ENCODE results near the gene OR11L1. TPM values are rescaled to one million over a fixed set of nuclear protein-coding genes. Genes with fewer than 3 reads are reported as not detected.

OR11L1 gene
- total and polyA plus RNA-seq, 2 donors (not counting 1 experiment from before 2014, with no cell fraction given): not detected

DNA sequence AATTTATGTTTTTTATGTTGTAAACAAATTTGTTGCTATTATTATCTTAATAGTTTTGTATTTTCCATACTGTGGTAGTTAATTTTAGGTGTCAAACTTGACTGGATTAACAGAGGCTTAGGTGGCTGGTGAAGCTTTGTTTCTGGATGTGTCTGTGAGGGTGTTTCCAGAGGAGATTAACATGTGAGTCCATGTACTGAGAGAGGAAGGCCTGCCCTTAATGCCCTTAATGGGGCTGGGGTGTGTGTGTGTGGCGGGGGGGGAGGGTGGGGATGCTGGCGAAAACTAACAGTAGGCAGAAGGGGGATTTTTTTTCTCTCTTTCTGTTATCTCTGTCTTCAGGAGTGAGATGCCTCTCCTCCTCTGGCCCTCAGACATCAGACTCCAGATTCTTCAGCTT is 19.6 kb downstream of the OR11L1 start:
- H3K36me3 ChIP-seq (ENCODE audit: control insufficient read depth, insufficient read depth, low read length): no peaks in the 10 kb centered on the region
- DNase-seq (ENCODE audit: low read depth in 2 of 2): no peak
- no peaks in the 10 kb centered on the region for H3K79me2 ChIP-seq (ENCODE audit: control insufficient read depth, insufficient read depth, low read length)
- no peaks in the 10 kb centered on the region for H3K4me1 ChIP-seq (ENCODE audit: control insufficient read depth, extremely low read depth, insufficient read depth, low read length)
- TF ChIP-seq CTCF (conservative IDR thresholded peaks at IDR 0.05 in 1 of 2, IDR thresholded peaks at IDR 0.05 in 1 of 2; ENCODE audit: low read depth in 1 of 2, low read length in 2 of 2): no peak
- TF ChIP-seq EZH2 (IDR thresholded peaks at IDR 0.05; ENCODE audit: low read length, missing control alignments): no peak
- no peak overlapping the region for H3K27ac ChIP-seq (ENCODE audit: insufficient read depth, low read length)
- no peak overlapping the region for H2AFZ ChIP-seq (ENCODE audit: low read length)
- H3K4me3 ChIP-seq (replicated peaks in 1 of 4; ENCODE audit: control extremely low read depth in 1 of 4, insufficient read depth in 1 of 4, low read depth in 3 of 4, low read length in 4 of 4): no peak overlapping the region
- no peak overlapping the region for H3K4me2 ChIP-seq (ENCODE audit: extremely low read depth, insufficient read depth, low read length)
- no peaks in the 10 kb centered on the region for H4K20me1 ChIP-seq (ENCODE audit: control insufficient read depth, extremely low read depth, insufficient read depth, low read length)
- no peak overlapping the region for H3K9ac ChIP-seq (ENCODE audit: insufficient read depth, low read length)
- no peaks in the 10 kb centered on the region for H3K27me3 ChIP-seq (ENCODE audit: control insufficient read depth, insufficient read depth, low read length)
- H3K9me3 ChIP-seq (ENCODE audit: control insufficient read depth, insufficient read depth, low read depth, low read length): no peaks in the 10 kb centered on the region

DNA sequence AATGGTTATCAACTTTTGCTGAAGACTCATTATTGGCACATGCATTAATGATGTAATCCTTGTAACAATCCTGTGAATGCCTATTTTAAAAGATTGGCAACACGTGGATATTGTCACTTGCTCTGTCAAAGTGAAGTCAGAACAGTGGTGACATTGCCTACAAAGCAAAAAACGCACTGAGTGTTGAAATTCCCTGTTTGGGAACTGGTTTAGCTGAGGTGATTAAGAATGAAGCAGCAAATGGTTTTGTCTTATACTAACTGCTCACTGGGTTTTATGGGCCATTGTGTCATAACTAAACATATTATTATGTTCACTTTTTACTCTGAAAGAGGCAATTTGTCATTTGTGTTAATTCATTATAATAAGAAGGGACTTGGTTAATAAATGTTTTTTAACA is 29.1 kb downstream of the OR11L1 start:
- H3K27ac ChIP-seq (ENCODE audit: insufficient read depth, low read length): no peak overlapping the region
- no peaks in the 10 kb centered on the region for H3K4me1 ChIP-seq (ENCODE audit: control insufficient read depth, extremely low read depth, insufficient read depth, low read length)
- H3K79me2 ChIP-seq (ENCODE audit: control insufficient read depth, insufficient read depth, low read length): no peaks in the 10 kb centered on the region
- H3K27me3 ChIP-seq (ENCODE audit: control insufficient read depth, insufficient read depth, low read length): no peaks in the 10 kb centered on the region
- H3K36me3 ChIP-seq (ENCODE audit: control insufficient read depth, insufficient read depth, low read length): no peaks in the 10 kb centered on the region
- H3K4me2 ChIP-seq (ENCODE audit: extremely low read depth, insufficient read depth, low read length): no peak overlapping the region
- no peaks in the 10 kb centered on the region for H4K20me1 ChIP-seq (ENCODE audit: control insufficient read depth, extremely low read depth, insufficient read depth, low read length)
- H3K9ac ChIP-seq (ENCODE audit: insufficient read depth, low read length): no peak overlapping the region
- no peak overlapping the region for H2AFZ ChIP-seq (ENCODE audit: low read length)
- TF ChIP-seq EZH2 (IDR thresholded peaks at IDR 0.05; ENCODE audit: low read length, missing control alignments) (no peak), CTCF (conservative IDR thresholded peaks at IDR 0.05 in 1 of 2, IDR thresholded peaks at IDR 0.05 in 1 of 2; ENCODE audit: low read depth in 1 of 2, low read length in 2 of 2) (no peak)
- no peaks in the 10 kb centered on the region for H3K9me3 ChIP-seq (ENCODE audit: control insufficient read depth, insufficient read depth, low read depth, low read length)
- DNase-seq (ENCODE audit: low read depth in 2 of 2): no peak
- no peak overlapping the region for H3K4me3 ChIP-seq (replicated peaks in 1 of 4; ENCODE audit: control extremely low read depth in 1 of 4, insufficient read depth in 1 of 4, low read depth in 3 of 4, low read length in 4 of 4)

DNA sequence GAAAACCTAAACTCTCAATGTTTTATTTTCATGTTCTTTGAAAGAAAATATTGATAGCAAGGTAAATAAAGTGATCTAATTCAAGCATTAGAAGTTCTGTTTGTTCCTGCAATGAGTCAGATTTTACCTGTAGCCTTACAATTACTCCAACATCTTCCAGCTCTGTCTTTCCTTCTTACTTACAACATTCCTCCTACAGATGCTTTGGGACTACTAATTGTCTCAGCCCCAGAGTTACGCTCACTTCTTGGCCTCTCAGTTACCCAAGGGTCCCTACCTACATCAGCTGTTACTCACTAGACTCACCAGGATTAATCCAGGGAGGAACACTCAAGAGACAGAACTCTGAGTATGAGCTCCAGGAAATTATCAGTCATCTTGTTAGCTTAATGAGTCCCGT is 44.2 kb downstream of the OR11L1 start:
- no peak for DNase-seq (ENCODE audit: low read depth in 2 of 2)
- H3K27me3 ChIP-seq (ENCODE audit: control insufficient read depth, insufficient read depth, low read length): no peaks in the 10 kb centered on the region
- no peaks in the 10 kb centered on the region for H3K9me3 ChIP-seq (ENCODE audit: control insufficient read depth, insufficient read depth, low read depth, low read length)
- H3K9ac ChIP-seq (ENCODE audit: insufficient read depth, low read length): no peak overlapping the region
- H3K4me2 ChIP-seq (ENCODE audit: extremely low read depth, insufficient read depth, low read length): no peak overlapping the region
- no peak overlapping the region for H2AFZ ChIP-seq (ENCODE audit: low read length)
- H3K27ac ChIP-seq (ENCODE audit: insufficient read depth, low read length): no peak overlapping the region
- no peaks in the 10 kb centered on the region for H4K20me1 ChIP-seq (ENCODE audit: control insufficient read depth, extremely low read depth, insufficient read depth, low read length)
- H3K36me3 ChIP-seq (ENCODE audit: control insufficient read depth, insufficient read depth, low read length): no peaks in the 10 kb centered on the region
- H3K4me3 ChIP-seq (replicated peaks in 1 of 4; ENCODE audit: control extremely low read depth in 1 of 4, insufficient read depth in 1 of 4, low read depth in 3 of 4, low read length in 4 of 4): no peak overlapping the region
- no peak for TF ChIP-seq EZH2 (IDR thresholded peaks at IDR 0.05; ENCODE audit: low read length, missing control alignments)
- no peak for TF ChIP-seq CTCF (conservative IDR thresholded peaks at IDR 0.05 in 1 of 2, IDR thresholded peaks at IDR 0.05 in 1 of 2; ENCODE audit: low read depth in 1 of 2, low read length in 2 of 2)
- no peaks in the 10 kb centered on the region for H3K79me2 ChIP-seq (ENCODE audit: control insufficient read depth, insufficient read depth, low read length)
- H3K4me1 ChIP-seq (ENCODE audit: control insufficient read depth, extremely low read depth, insufficient read depth, low read length): no peaks in the 10 kb centered on the region

Other genes with a start within 250 kb of the OR11L1 start
- gene OR2G3, start 236.3 kb downstream of the OR11L1 start, total RNA-seq: not detected in 2 replicates
- gene OR2G3, start 236.3 kb downstream of the OR11L1 start, polyA plus RNA-seq: not detected in 2 replicates
- gene OR13G1, start 162.2 kb downstream of the OR11L1 start, total RNA-seq: not detected in 2 replicates
- gene OR13G1, start 162.2 kb downstream of the OR11L1 start, polyA plus RNA-seq: not detected in 2 replicates
- gene OR6F1, start 125.2 kb downstream of the OR11L1 start, total RNA-seq: not detected in 2 replicates
- not detected in 2 replicates for gene OR6F1, start 125.2 kb downstream of the OR11L1 start, polyA plus RNA-seq
- not detected in 2 replicates for gene OR14K1, start 103.3 kb downstream of the OR11L1 start, total RNA-seq
- gene OR14K1, start 103.3 kb downstream of the OR11L1 start, polyA plus RNA-seq: not detected in 2 replicates
- not detected in 2 replicates for gene OR14A2, start 93.8 kb downstream of the OR11L1 start, total RNA-seq
- not detected in 2 replicates for gene OR14A2, start 93.8 kb downstream of the OR11L1 start, polyA plus RNA-seq
- gene OR1C1, start 81.3 kb downstream of the OR11L1 start, total RNA-seq: not detected in 2 replicates
- not detected in 2 replicates for gene OR1C1, start 81.3 kb downstream of the OR11L1 start, polyA plus RNA-seq
- not detected in 2 replicates for gene OR14A16, start 17.8 kb downstream of the OR11L1 start, total RNA-seq
- gene OR14A16, start 17.8 kb downstream of the OR11L1 start, polyA plus RNA-seq: not detected in 2 replicates
- under 0.01 and 0.50 TPM in 2 replicates for gene TRIM58, start 15.3 kb upstream of the OR11L1 start, total RNA-seq
- gene TRIM58, start 15.3 kb upstream of the OR11L1 start, polyA plus RNA-seq: 0.47 and 3.5 TPM in 2 replicates
- not detected in 2 replicates for gene OR2W3, start 53.7 kb upstream of the OR11L1 start, total RNA-seq
- gene OR2W3, start 53.7 kb upstream of the OR11L1 start, polyA plus RNA-seq: 0.42 and 3.2 TPM in 2 replicates
- not detected in 2 replicates for gene OR2T8, start 78.4 kb upstream of the OR11L1 start, total RNA-seq
- gene OR2T8, start 78.4 kb upstream of the OR11L1 start, polyA plus RNA-seq: 0.09 TPM in 1 of 2 replicates, not detected in the other
- gene OR2AJ1, start 83.0 kb upstream of the OR11L1 start, total RNA-seq: not detected in 2 replicates
- gene OR2AJ1, start 83.0 kb upstream of the OR11L1 start, polyA plus RNA-seq: not detected in 2 replicates
- gene OR2L8, start 107.0 kb upstream of the OR11L1 start, total RNA-seq: 0.17 TPM in 1 of 2 replicates, not detected in the other
- not detected in 2 replicates for gene OR2L8, start 107.0 kb upstream of the OR11L1 start, polyA plus RNA-seq
- not detected in 2 replicates for gene OR2AK2, start 123.3 kb upstream of the OR11L1 start, total RNA-seq
- not detected in 2 replicates for gene OR2AK2, start 123.3 kb upstream of the OR11L1 start, polyA plus RNA-seq
- gene OR2L5, start 171.8 kb upstream of the OR11L1 start, total RNA-seq: not detected in 2 replicates
- not detected in 2 replicates for gene OR2L5, start 171.8 kb upstream of the OR11L1 start, polyA plus RNA-seq
- under 0.01 TPM in 1 of 2 replicates, not detected in the other for gene OR2L2, start 188.2 kb upstream of the OR11L1 start, total RNA-seq
- gene OR2L2, start 188.2 kb upstream of the OR11L1 start, polyA plus RNA-seq: 0.03 TPM in 1 of 2 replicates, not detected in the other
- gene OR2L3, start 204.9 kb upstream of the OR11L1 start, total RNA-seq: under 0.01 TPM in 1 of 2 replicates, not detected in the other
- gene OR2L3, start 204.9 kb upstream of the OR11L1 start, polyA plus RNA-seq: not detected in 2 replicates